Measurements from ENCODE around the gene HECTD4. TPM values are rescaled to one million over a fixed set of nuclear protein-coding genes. Genes with fewer than 3 reads are reported as not detected.

The HECTD4 gene
- total RNA-seq, 1 donor from 2014 or later: 10.4 TPM

- DNase-seq (ENCODE audit: low read depth): no peak
- TF ChIP-seq CTCF (conservative IDR thresholded peaks at IDR 0.05; ENCODE audit: low read depth, low read length): no peak
- no peak overlapping the region for H3K4me3 ChIP-seq (ENCODE audit: low read depth, low read length)
Measured at GRCh38 chr12:112368856-112369255, 13.4 kb downstream of the HECTD4 start.

- DNase-seq (ENCODE audit: low read depth): no peak
- TF ChIP-seq CTCF (conservative IDR thresholded peaks at IDR 0.05; ENCODE audit: low read depth, low read length): no peak
- no peak overlapping the region for H3K4me3 ChIP-seq (ENCODE audit: low read depth, low read length)
Measured at GRCh38 chr12:112367965-112368364, 14.3 kb downstream of the HECTD4 start.

- H3K4me3 ChIP-seq (ENCODE audit: low read depth, low read length): no peak overlapping the region
- no peak for DNase-seq (ENCODE audit: low read depth)
- TF ChIP-seq CTCF (conservative IDR thresholded peaks at IDR 0.05; ENCODE audit: low read depth, low read length): no peak
Measured at GRCh38 chr12:112362310-112362709, 19.9 kb downstream of the HECTD4 start.

- no peak for TF ChIP-seq CTCF (conservative IDR thresholded peaks at IDR 0.05; ENCODE audit: low read depth, low read length)
- no peak overlapping the region for H3K4me3 ChIP-seq (ENCODE audit: low read depth, low read length)
- DNase-seq (ENCODE audit: low read depth): no peak
Measured at GRCh38 chr12:112361271-112361670, 21.0 kb downstream of the HECTD4 start.

GRCh38 chr12:112359290-112359689 is 22.9 kb downstream of the HECTD4 start:
- no peak for TF ChIP-seq CTCF (conservative IDR thresholded peaks at IDR 0.05; ENCODE audit: low read depth, low read length)
- H3K4me3 ChIP-seq (ENCODE audit: low read depth, low read length): no peak overlapping the region
- no peak for DNase-seq (ENCODE audit: low read depth)

- H3K4me3 ChIP-seq (ENCODE audit: low read depth, low read length): no peak overlapping the region
- no peak for TF ChIP-seq CTCF (conservative IDR thresholded peaks at IDR 0.05; ENCODE audit: low read depth, low read length)
- no peak for DNase-seq (ENCODE audit: low read depth)
Measured at GRCh38 chr12:112357214-112357613, 25.0 kb downstream of the HECTD4 start.

- no peak overlapping the region for H3K4me3 ChIP-seq (ENCODE audit: low read depth, low read length)
- DNase-seq (ENCODE audit: low read depth): no peak
- no peak for TF ChIP-seq CTCF (conservative IDR thresholded peaks at IDR 0.05; ENCODE audit: low read depth, low read length)
Measured at GRCh38 chr12:112354399-112354798, 27.8 kb downstream of the HECTD4 start.

Data from epithelial cell of proximal tubule (primary cell).